MM.1S (cell line): ENCODE data around the gene NFE2L3.

Experiments
- DNase-seq: peaks from one replicate; pipeline ENCODE4 v3.0.0-alpha.2; 2015
- H2AFZ ChIP-seq: fragments of 300-600 bp; sonication (generic); 2 replicates; pipeline ENCODE4 v1.6.0; 2016; ENCODE audit warnings: antibody characterized with exemption, low read length
- H3F3A ChIP-seq: fragments of 300-600 bp; sonication (generic); 2 replicates; pipeline ENCODE4 v1.6.1; 2016; ENCODE audit warnings: mild to moderate bottlenecking, antibody characterized with exemption, low read length, moderate library complexity, mixed read lengths; ENCODE audit not compliant: insufficient read depth
- H3K27ac ChIP-seq: fragments of 300-600 bp; sonication (generic); 2 replicates; pipeline ENCODE4 v1.5.1; 2016; ENCODE audit warnings: mild to moderate bottlenecking, low read length
- H3K27me3 ChIP-seq: fragments of 300-600 bp; sonication (generic); replicated peaks from 2 replicates; pipeline ENCODE4 v1.6.0; 2016; ENCODE audit warnings: low read length; ENCODE audit not compliant: insufficient read depth
- H3K36me3 ChIP-seq: fragments of 300-600 bp; sonication (generic); replicated peaks from 2 replicates; pipeline ENCODE4 v1.6.1; 2016; ENCODE audit warnings: mild to moderate bottlenecking, low read length, mixed read lengths; ENCODE audit not compliant: insufficient read depth
- H3K4me1 ChIP-seq: fragments of 300-600 bp; sonication (generic); 2 replicates; pipeline ENCODE4 v1.6.1; 2016; ENCODE audit warnings: low read length, mixed read lengths
- H3K4me2 ChIP-seq: fragments of 300-600 bp; sonication (generic); 2 replicates; pipeline ENCODE4 v1.6.0; 2016; ENCODE audit warnings: low read depth, low read length
- H3K4me3 ChIP-seq: fragments of 300-600 bp; sonication (generic); 2 replicates; pipeline ENCODE4 v1.5.1; 2016; ENCODE audit warnings: low read length, mixed read lengths
- H3K79me2 ChIP-seq: fragments of 300-600 bp; sonication (generic); 2 replicates; pipeline ENCODE4 v1.6.1; 2016; ENCODE audit warnings: mixed run types, low read length, mixed read lengths
- H3K9ac ChIP-seq: fragments of 300-600 bp; sonication (generic); 2 replicates; pipeline ENCODE4 v1.6.1; 2016; ENCODE audit warnings: low read length, mixed read lengths
- H3K9me2 ChIP-seq: fragments of 300-600 bp; sonication (generic); replicated peaks from 2 replicates; pipeline ENCODE4 v1.6.1; 2016; ENCODE audit warnings: mild to moderate bottlenecking, low read length, mixed read lengths; ENCODE audit not compliant: insufficient read depth
- H3K9me3 ChIP-seq: fragments of 300-600 bp; sonication (generic); replicated peaks from 2 replicates; pipeline ENCODE4 v1.6.1; 2016; ENCODE audit warnings: mild to moderate bottlenecking, low read length, mixed read lengths; ENCODE audit not compliant: insufficient read depth
- H4K20me1 ChIP-seq: fragments of 300-600 bp; sonication (generic); 2 replicates; pipeline ENCODE4 v1.6.1; 2016; ENCODE audit warnings: mild to moderate bottlenecking, low read length, moderate library complexity, mixed read lengths; ENCODE audit not compliant: insufficient read depth
- EZH2 ChIP-seq: fragments of 300-600 bp; sonication (generic); optimal IDR thresholded peaks from 2 replicates; pipeline ENCODE3; 2017; ENCODE audit warnings: low read depth, mild to moderate bottlenecking, antibody characterized with exemption, low read length, mixed read lengths
- EZH2phosphoT487 ChIP-seq: fragments of 300-600 bp; sonication (generic); IDR thresholded peaks from 2 replicates; pipeline ENCODE4 v1.6.1; 2018; ENCODE audit warnings: antibody characterized with exemption, low read length
- TF ChIP-seq, protein P1 (sequence below): fragments of 300-600 bp; sonication (generic); IDR thresholded peaks from 2 replicates; pipeline ENCODE4 v1.5.1; 2016; ENCODE audit warnings: antibody characterized with exemption, low read length, mixed read lengths

Gene NFE2L3

DNA sequence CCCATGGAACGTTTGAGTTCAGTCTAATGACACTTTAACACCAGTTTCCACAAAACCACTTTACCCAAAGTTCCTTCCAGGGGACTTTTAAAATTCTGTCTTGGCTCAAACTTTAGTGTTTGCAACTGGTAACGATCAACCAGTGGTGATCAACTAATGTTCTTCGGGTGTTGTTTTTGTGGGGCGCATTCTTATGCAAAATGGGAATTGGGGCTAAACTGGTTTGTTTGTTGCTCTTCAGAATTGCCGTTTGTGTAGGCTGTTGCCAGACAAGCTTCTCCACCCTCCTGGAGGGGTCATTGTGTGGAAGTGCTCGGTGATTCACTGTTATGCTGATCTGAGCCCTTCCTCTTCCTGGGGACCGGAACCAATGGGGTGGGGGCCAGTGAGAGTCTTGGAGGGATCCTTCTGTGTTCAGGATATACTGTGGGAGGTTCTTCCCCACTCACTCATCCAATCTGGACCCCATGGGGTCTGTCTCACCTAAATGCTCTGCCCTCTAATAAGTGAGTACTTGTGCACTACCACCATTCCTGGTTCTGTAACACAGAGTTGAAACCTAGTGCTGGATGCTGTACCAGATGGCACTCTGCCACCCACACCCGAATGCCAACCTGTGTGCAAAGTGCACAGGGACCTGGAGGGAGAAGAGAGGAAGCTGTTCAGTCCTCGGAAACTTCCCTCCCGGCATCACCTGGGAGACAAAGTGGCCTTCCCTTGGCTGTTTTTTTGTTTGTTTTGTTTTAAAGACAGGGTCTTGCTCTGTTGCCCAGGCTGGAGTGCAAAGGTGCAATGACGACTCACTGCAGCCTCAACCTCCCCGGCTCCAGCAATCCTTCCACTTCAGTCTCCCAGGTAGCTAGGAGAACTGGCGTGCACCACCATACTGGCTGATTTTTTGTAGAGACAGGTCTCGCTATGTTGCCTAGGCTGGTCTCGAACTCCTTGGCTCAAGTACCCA, 2.1 kb downstream of the NFE2L3 start:
- peak overlapping the region; percentile 88 for H3K4me3 ChIP-seq
- no peaks in the 10 kb centered on the region for H3K9me3 ChIP-seq
- peak overlapping the region; percentile 84 for H3K9ac ChIP-seq
- no peaks in the 10 kb centered on the region for H3K36me3 ChIP-seq
- H3K4me1 ChIP-seq = peaks cover 44% of the 10 kb centered on the region
- peaks cover 41% of the 10 kb centered on the region for H3F3A ChIP-seq
- DNase-seq = peak; percentile 52
- no peaks in the 10 kb centered on the region for H4K20me1 ChIP-seq
- TF ChIP-seq, protein P1, sequence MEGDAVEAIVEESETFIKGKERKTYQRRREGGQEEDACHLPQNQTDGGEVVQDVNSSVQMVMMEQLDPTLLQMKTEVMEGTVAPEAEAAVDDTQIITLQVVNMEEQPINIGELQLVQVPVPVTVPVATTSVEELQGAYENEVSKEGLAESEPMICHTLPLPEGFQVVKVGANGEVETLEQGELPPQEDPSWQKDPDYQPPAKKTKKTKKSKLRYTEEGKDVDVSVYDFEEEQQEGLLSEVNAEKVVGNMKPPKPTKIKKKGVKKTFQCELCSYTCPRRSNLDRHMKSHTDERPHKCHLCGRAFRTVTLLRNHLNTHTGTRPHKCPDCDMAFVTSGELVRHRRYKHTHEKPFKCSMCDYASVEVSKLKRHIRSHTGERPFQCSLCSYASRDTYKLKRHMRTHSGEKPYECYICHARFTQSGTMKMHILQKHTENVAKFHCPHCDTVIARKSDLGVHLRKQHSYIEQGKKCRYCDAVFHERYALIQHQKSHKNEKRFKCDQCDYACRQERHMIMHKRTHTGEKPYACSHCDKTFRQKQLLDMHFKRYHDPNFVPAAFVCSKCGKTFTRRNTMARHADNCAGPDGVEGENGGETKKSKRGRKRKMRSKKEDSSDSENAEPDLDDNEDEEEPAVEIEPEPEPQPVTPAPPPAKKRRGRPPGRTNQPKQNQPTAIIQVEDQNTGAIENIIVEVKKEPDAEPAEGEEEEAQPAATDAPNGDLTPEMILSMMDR = no peak
- TF ChIP-seq EZH2 (no peak), EZH2phosphoT487 (no peak)
- H3K27me3 ChIP-seq = no peaks in the 10 kb centered on the region
- H3K9me2 ChIP-seq = no peaks in the 10 kb centered on the region
- H2AFZ ChIP-seq = no peak overlapping the region
- peak overlapping the region; percentile 84; the same call in 1 of the 2 replicates for H3K27ac ChIP-seq
- peaks cover 59% of the 10 kb centered on the region for H3K79me2 ChIP-seq
- peak overlapping the region; percentile 85 for H3K4me2 ChIP-seq

DNA sequence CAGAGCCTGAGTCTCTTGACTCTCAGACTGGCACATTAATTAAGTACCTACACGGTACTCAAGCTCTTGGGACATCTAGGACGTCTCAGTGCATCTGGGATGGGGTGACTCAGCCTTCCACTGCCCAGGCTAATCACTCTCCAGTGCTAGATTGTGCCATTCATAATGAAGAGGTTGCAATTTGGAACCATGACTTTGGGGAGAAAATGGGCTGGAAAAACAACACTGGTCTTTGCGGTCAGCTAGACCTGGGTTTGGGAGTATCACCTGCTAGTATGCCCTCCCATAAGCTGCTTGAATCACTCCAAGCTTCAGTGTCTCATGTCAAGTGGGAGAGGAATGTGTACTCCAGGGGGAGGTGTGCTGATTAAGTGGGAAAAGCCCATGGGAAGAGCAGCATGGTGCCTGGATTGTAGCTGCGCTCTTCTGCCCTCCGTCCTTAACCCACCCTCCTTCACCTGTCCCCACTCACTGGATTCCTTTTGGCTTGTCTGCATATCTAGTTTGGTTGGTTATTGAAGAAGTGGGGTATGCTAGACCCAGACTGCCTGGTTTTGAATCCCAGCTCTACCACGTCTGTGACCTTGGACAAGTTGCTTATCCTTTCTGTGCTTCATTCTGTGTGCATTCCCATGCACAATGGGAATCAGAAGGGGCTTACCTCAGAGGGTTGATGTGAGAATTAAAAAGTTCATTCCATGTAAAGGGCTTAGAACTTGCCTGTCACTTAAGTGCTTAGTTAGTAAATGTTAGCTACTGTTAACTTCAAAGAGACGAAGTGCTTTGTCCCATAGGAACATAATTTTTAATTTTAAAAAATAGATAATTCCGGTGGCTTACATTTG, 3.8 kb downstream of the NFE2L3 start:
- no peaks in the 10 kb centered on the region for H3K9me2 ChIP-seq
- peak overlapping the region; percentile 85 for H3K4me2 ChIP-seq
- H3K4me1 ChIP-seq = peaks cover 50% of the 10 kb centered on the region
- H4K20me1 ChIP-seq = no peaks in the 10 kb centered on the region
- peak overlapping the region; percentile 84 for H3K27ac ChIP-seq
- peaks cover 41% of the 10 kb centered on the region for H3F3A ChIP-seq
- no peaks in the 10 kb centered on the region for H3K36me3 ChIP-seq
- H3K27me3 ChIP-seq = no peaks in the 10 kb centered on the region
- H3K79me2 ChIP-seq = peaks cover 76% of the 10 kb centered on the region
- no peak overlapping the region for H2AFZ ChIP-seq
- peak overlapping the region; percentile 44 for H3K4me3 ChIP-seq
- no peaks in the 10 kb centered on the region for H3K9me3 ChIP-seq
- TF ChIP-seq EZH2 = no peak
- TF ChIP-seq EZH2phosphoT487 = no peak
- TF ChIP-seq, protein P1 = no peak
- no peak for DNase-seq
- peak overlapping the region; percentile 40 for H3K9ac ChIP-seq

DNA sequence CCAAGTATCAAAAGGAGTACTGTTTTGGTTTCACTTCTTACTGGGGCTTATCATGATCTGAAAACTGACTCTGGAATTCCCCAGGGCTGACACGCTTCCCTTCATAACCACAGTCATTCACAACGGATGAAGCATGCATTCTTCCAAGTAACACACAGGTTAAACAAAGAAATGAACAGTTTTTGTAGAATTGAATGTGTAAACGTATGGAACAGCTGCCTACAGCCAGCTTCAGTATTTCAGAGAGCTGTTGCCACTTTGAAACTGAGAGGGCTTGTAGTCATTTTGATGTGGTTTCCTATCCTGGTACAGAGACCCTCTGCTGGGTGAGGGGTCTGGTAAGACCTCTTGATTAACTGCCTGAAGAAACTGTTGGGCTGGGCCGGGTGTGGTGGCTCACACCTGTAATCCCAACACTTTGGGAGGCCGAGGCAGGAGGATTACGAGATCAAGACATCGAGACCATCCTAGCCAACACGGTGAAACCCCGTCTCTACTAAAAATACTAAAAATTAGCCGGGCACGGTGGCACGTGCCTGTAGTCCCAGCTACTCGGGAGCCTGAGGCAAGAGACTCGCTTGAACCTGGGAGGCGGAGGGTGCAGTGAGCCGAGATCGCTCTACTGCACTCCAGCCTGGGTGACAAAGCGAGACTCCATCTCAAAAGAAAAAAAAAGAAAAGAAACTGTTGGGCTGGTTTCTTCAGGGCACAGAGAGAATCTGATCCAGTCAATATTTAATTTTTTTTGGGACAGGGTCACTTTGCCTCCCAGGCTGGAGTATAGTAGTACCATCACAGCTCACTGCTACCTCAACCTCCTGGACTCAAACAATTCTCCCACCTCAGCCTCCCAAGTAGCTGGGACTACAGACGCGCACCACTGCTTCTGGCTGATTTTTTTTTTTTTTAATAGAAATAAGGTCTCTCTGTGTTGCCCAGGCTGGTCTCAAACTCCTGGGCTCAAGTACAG, 4.7 kb downstream of the NFE2L3 start:
- Histone ChIP-seq H3K9ac (peak overlapping the region; percentile 43), H4K20me1 (no peaks in the 10 kb centered on the region), H3K36me3 (no peaks in the 10 kb centered on the region), H3K4me2 (peak overlapping the region; percentile 85), H3K27ac (peak overlapping the region; percentile 84), H3K79me2 (peaks cover 85% of the 10 kb centered on the region), H3K9me2 (no peaks in the 10 kb centered on the region), H3F3A (peaks cover 41% of the 10 kb centered on the region), H3K9me3 (no peaks in the 10 kb centered on the region), H2AFZ (no peak overlapping the region), H3K27me3 (no peaks in the 10 kb centered on the region), H3K4me3 (peak overlapping the region; percentile 44), H3K4me1 (peaks cover 43% of the 10 kb centered on the region)
- DNase-seq = peak; percentile 91
- TF ChIP-seq EZH2 (no peak), EZH2phosphoT487 (no peak)
- TF ChIP-seq, protein P1 = no peak
